K562 (cell line): ENCODE results near the gene SKOR1. TPM values are rescaled to one million over a fixed set of nuclear protein-coding genes. Genes with fewer than 3 reads are reported as not detected.

Source experiments
- ARID3A ChIP-seq: IDR thresholded peaks from 2 replicates; pipeline ENCODE4 v1.6.1; 2012; ENCODE audit warnings: low read depth, low read length, improper control_type of control experiment, borderline replicate concordance
- BDP1 ChIP-seq: IDR thresholded peaks from 3 replicates; pipeline ENCODE4 v1.6.1; 2011; ENCODE audit not compliant: insufficient read length, insufficient read depth
- CAMTA2 ChIP-seq: fragments of 250-450 bp; sonication (Bioruptor Pico); conservative IDR thresholded peaks from 2 replicates; pipeline ENCODE4 v1.5.1; 2022
- CBX8 ChIP-seq: fragments of 200-600 bp; sonication (generic); IDR thresholded peaks from 2 replicates; pipeline ENCODE4 v1.6.1; 2012; ENCODE audit warnings: borderline replicate concordance, mixed run types, low read depth, mild to moderate bottlenecking, moderate library complexity, mixed read lengths, low read length, control low read depth, inconsistent platforms; ENCODE audit not compliant: poor library complexity, severe bottlenecking; ENCODE audit errors: extremely low read depth
- CREM ChIP-seq: IDR thresholded peaks from 2 replicates; pipeline ENCODE4 v1.6.1; 2014; ENCODE audit warnings: antibody characterized with exemption, low read depth
- E2F3 ChIP-seq: fragments of 250-450 bp; sonication (Bioruptor Pico); IDR thresholded peaks from 2 replicates; pipeline ENCODE4 v1.4.0; 2020; ENCODE audit warnings: mild to moderate bottlenecking
- FOXA1 ChIP-seq: fragments of 450-650 bp; IDR thresholded peaks from 2 replicates; pipeline ENCODE4 v1.6.1; 2016; ENCODE audit warnings: mild to moderate bottlenecking, borderline replicate concordance
- FUS ChIP-seq: fragments of 200-400 bp; formaldehyde crosslinking; optimal IDR thresholded peaks from 2 replicates; pipeline ENCODE3; 2017; ENCODE audit warnings: low read depth, low read length
- GATAD2B ChIP-seq: fragments of 450-650 bp; IDR thresholded peaks from 2 replicates; pipeline ENCODE4 v1.6.1; 2017; ENCODE audit warnings: mild to moderate bottlenecking, borderline replicate concordance
- LEF1 ChIP-seq: fragments of 450-650 bp; IDR thresholded peaks from 2 replicates; pipeline ENCODE4 v1.6.1; 2016; ENCODE audit warnings: mild to moderate bottlenecking
- NRF1 ChIP-seq, 2 experiments: fragments of 450-650 bp; IDR thresholded peaks in 1 of 2; conservative IDR thresholded peaks in 1 of 2; 2 replicates each; pipeline ENCODE4 v1.6.1; 2014; ENCODE audit warnings: mild to moderate bottlenecking in 2 of 2
- SIX5 ChIP-seq, 2 experiments: IDR thresholded peaks; 2 replicates each; pipeline ENCODE4 v1.6.1; 2011; ENCODE audit warnings: low read length in 2 of 2, borderline replicate concordance in 1 of 2, low read depth in 1 of 2, mild to moderate bottlenecking in 1 of 2, moderate library complexity in 1 of 2; ENCODE audit not compliant: insufficient read depth in 1 of 2
- SMAD3 ChIP-seq: fragments of 450-650 bp; formaldehyde crosslinking; conservative IDR thresholded peaks from 2 replicates; pipeline ENCODE4 v1.4.0; 2020; ENCODE audit warnings: mild to moderate bottlenecking
- SMC3 ChIP-seq: conservative IDR thresholded peaks from 2 replicates; pipeline ENCODE4 v1.6.1; 2011; ENCODE audit warnings: low read depth, low read length, improper control_type of control experiment; ENCODE audit not compliant: insufficient read depth
- U2AF2 ChIP-seq: fragments of 200-400 bp; formaldehyde crosslinking; optimal IDR thresholded peaks from 2 replicates; pipeline ENCODE3; 2017; ENCODE audit warnings: low read depth, mild to moderate bottlenecking, low read length
- VEZF1 ChIP-seq: fragments of 200-800 bp; sonication (Bioruptor generic); IDR thresholded peaks from 2 replicates; pipeline ENCODE4 v1.6.1; 2017; ENCODE audit warnings: missing genetic modification characterization, missing compliant biosample characterization
- ZNF212 ChIP-seq: fragments of 450-650 bp; formaldehyde crosslinking; IDR thresholded peaks from 2 replicates; pipeline ENCODE4 v1.4.0; 2020; ENCODE audit warnings: mild to moderate bottlenecking
- ZNF589 ChIP-seq: fragments of 200-800 bp; sonication (Bioruptor generic); IDR thresholded peaks from 2 replicates; pipeline ENCODE4 v1.6.1; 2016; ENCODE audit warnings: low read depth, missing genetic modification characterization, missing compliant biosample characterization
- ZNF639 ChIP-seq, 2 experiments: fragments of 200-800 bp in 1 of 2; sonication (Bioruptor generic) in 1 of 2; sonication (generic) in 1 of 2; formaldehyde crosslinking in 1 of 2; IDR thresholded peaks in 1 of 2; conservative IDR thresholded peaks in 1 of 2; 2 replicates each; pipeline versions ENCODE4 v1.5.0 to v1.6.1; 2016 to 2020; ENCODE audit warnings: missing compliant biosample characterization in 1 of 2, missing genetic modification characterization in 1 of 2, missing genetic modification reagents in 1 of 2
- polyA plus RNA-seq, 8 experiments: library from polyadenylated mRNA; depleted of rRNA in 4 of 8; stranded (reverse) in 5 of 8; unstranded in 3 of 8; fragments of >200 nt; fragmentation: Nextera tagmentation in 2 of 8; fragmentation: Illumina TruSeq in 1 of 8; extraction: Ambion mirVana in 2 of 8; extraction: Trizol in 1 of 8; gene quantifications; 2 replicates each; pipeline versions ENCODE4 v1.2.1 to v1.2.3, GENCODE V29; 2011 to 2014; ENCODE audit warnings: inconsistent platforms in 1 of 8, missing spikeins in 1 of 8
- total RNA-seq, 7 experiments: library from RNA; depleted of rRNA in 6 of 7; stranded (reverse); fragments of >200 nt in 6 of 7; fragmentation: Illumina TruSeq in 2 of 7; extraction: Trizol in 2 of 7; gene quantifications; 2 replicates each; pipeline versions ENCODE4 v1.2.1 to v1.2.3, GENCODE V29; 2011 to 2021; ENCODE audit warnings: low replicate concordance in 1 of 7
- TF ChIP-seq, protein P1 (sequence below): fragments of 250-450 bp; sonication (Bioruptor Pico); IDR thresholded peaks from 2 replicates; pipeline ENCODE4 v1.4.0; 2020; ENCODE audit warnings: mild to moderate bottlenecking, moderate library complexity

Gene SKOR1
- total and polyA plus RNA-seq, 9 of the 15 experiments (the other 6 are each of a cell fraction or from before 2014, with no cell fraction given): 0.04 to 0.41 (median 0.09) TPM; not detected in 3

DNA sequence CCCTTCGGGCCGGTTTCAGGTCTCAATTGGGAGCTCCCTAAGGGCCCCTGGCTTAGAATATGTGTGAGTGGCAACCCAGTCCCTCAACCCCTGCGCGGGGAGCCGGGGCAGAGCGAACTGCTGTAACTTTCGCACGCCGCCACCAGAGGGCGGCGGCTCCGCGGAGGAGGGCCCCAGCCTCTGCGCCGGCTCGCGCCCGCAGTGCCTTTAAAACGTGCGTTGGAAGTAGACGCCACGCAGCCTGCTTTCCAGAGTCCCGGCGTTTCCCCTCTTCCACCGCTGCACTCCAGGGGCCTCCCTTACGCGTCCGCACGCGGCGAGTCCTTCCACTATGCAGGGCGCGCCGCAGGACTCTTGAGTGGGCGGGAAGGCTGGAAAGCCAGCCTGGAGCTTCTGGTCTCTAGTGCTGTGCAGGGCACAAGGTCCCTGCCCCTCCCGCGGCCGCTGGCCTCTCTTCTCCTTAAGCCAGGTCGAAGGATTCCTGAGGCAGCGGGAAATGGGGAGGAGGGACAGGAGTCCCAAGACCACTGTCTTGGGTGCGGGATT is 38.2 kb downstream of the SKOR1 start (continued):
- TF ChIP-seq ARID3A: no peak
- TF ChIP-seq U2AF2: no peak
- TF ChIP-seq FUS: no peak
- TF ChIP-seq ZNF212 (CRISPR knock-in tag): no peak
- no peak for TF ChIP-seq BDP1
- no peak for TF ChIP-seq ZNF589
- TF ChIP-seq SMC3: peak; percentile 98
- TF ChIP-seq CAMTA2: no peak
- TF ChIP-seq, protein P1, sequence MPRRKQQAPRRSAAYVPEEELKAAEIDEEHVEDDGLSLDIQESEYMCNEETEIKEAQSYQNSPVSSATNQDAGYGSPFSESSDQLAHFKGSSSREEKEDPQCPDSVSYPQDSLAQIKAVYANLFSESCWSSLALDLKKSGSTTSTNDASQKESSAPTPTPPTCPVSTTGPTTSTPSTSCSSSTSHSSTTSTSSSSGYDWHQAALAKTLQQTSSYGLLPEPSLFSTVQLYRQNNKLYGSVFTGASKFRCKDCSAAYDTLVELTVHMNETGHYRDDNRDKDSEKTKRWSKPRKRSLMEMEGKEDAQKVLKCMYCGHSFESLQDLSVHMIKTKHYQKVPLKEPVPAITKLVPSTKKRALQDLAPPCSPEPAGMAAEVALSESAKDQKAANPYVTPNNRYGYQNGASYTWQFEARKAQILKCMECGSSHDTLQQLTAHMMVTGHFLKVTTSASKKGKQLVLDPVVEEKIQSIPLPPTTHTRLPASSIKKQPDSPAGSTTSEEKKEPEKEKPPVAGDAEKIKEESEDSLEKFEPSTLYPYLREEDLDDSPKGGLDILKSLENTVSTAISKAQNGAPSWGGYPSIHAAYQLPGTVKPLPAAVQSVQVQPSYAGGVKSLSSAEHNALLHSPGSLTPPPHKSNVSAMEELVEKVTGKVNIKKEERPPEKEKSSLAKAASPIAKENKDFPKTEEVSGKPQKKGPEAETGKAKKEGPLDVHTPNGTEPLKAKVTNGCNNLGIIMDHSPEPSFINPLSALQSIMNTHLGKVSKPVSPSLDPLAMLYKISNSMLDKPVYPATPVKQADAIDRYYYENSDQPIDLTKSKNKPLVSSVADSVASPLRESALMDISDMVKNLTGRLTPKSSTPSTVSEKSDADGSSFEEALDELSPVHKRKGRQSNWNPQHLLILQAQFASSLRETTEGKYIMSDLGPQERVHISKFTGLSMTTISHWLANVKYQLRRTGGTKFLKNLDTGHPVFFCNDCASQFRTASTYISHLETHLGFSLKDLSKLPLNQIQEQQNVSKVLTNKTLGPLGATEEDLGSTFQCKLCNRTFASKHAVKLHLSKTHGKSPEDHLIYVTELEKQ (CRISPR knock-in tag): no peak
- TF ChIP-seq VEZF1 (CRISPR knock-in tag): peak; percentile 55
- no peak for TF ChIP-seq SIX5 (IDR thresholded peaks at IDR 0.05; ENCODE audit: borderline replicate concordance in 1 of 2, insufficient read depth in 1 of 2, low read depth in 1 of 2, low read length in 2 of 2)
- 0 out of 2 replicates have a peak, but pooled peaks have one; percentile 39 for TF ChIP-seq CREM
- TF ChIP-seq E2F3: no peak
- TF ChIP-seq FOXA1: no peak
- peak; percentile 69 to 74 for TF ChIP-seq NRF1 (conservative IDR thresholded peaks at IDR 0.05 in 1 of 2, IDR thresholded peaks at IDR 0.05 in 1 of 2)
- TF ChIP-seq GATAD2B: peak; percentile 79
- TF ChIP-seq CBX8: no peak
- TF ChIP-seq LEF1: no peak
- TF ChIP-seq SMAD3 (CRISPR knock-in tag): no peak
- TF ChIP-seq ZNF639 (CRISPR knock-in tag; conservative IDR thresholded peaks at IDR 0.05 in 1 of 2, IDR thresholded peaks at IDR 0.05 in 1 of 2): no peak
